Peyer's patch (tissue), 4 donors: Measurements from ENCODE around the gene TAF1.

Experiments used
- POLR2A ChIP-seq, 2 donors: fragments of 450-650 bp; IDR thresholded peaks; one replicate each; pipeline ENCODE4 v1.5.1; 2017; ENCODE audit warnings: antibody characterized with exemption in 2 of 2, mild to moderate bottlenecking in 2 of 2, moderate library complexity in 2 of 2
- TF ChIP-seq, protein P1 (sequence below), 6 experiments: fragments of 450-650 bp in 4 of 6; fragments of 200-600 bp in 2 of 6; sonication (generic) in 1 of 6; IDR thresholded peaks; one replicate each; pipeline ENCODE4 v1.5.1; 2017 to 2019; ENCODE audit warnings: antibody characterized with exemption in 6 of 6, mild to moderate bottlenecking in 3 of 6, moderate library complexity in 1 of 6

DNA sequence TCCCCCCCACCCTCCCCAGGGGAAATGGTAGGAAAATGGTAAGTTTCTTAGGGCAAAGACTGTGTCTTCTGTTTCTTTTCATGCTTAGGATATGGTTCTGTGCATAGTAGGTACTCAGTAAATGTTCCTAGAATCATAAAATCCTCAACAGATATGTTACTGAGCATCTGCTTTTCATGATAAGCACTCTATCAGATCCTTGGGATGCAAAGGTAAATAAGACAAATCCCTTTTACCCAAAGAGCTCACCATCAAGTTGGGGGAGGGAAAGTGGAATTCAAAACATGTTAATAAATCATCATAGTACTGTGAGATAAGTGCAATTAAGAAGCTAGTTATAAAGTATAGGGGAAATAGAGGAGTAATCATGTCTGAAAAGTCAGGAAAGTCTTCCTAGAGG, 98.8 kb downstream of the TAF1 start:
- TF ChIP-seq, protein P1, sequence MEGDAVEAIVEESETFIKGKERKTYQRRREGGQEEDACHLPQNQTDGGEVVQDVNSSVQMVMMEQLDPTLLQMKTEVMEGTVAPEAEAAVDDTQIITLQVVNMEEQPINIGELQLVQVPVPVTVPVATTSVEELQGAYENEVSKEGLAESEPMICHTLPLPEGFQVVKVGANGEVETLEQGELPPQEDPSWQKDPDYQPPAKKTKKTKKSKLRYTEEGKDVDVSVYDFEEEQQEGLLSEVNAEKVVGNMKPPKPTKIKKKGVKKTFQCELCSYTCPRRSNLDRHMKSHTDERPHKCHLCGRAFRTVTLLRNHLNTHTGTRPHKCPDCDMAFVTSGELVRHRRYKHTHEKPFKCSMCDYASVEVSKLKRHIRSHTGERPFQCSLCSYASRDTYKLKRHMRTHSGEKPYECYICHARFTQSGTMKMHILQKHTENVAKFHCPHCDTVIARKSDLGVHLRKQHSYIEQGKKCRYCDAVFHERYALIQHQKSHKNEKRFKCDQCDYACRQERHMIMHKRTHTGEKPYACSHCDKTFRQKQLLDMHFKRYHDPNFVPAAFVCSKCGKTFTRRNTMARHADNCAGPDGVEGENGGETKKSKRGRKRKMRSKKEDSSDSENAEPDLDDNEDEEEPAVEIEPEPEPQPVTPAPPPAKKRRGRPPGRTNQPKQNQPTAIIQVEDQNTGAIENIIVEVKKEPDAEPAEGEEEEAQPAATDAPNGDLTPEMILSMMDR (IDR thresholded peaks at IDR 0.05) = no peak
- no peak for TF ChIP-seq POLR2A (IDR thresholded peaks at IDR 0.05)
